GM23338 (cell line): ENCODE results near the gene TSC22D3. TPM values are rescaled to one million over a fixed set of nuclear protein-coding genes. Genes with fewer than 3 reads are reported as not detected.

Source experiments
- ATAC-seq: fragments of 200-7000 bp; cut with Tn5 transposase; 3 replicates; pipeline ENCODE4 v1.9.1; 2020
- DNase-seq: peaks from one replicate; pipeline ENCODE4 v3.0.0-alpha.2; 2015; ENCODE audit warnings: low spot score
- H2AFZ ChIP-seq: fragments of 200-600 bp; sonication (generic); 2 replicates; pipeline ENCODE4 v1.8.0; 2016; ENCODE audit warnings: antibody characterized with exemption, mild to moderate bottlenecking, moderate library complexity
- H3F3A ChIP-seq: fragments of 200-600 bp; sonication (generic); replicated peaks from 2 replicates; pipeline ENCODE4 v1.8.0; 2017; ENCODE audit warnings: antibody characterized with exemption, mixed run types, low read depth
- H3K27ac ChIP-seq: fragments of 200-600 bp; sonication (generic); 2 replicates; pipeline ENCODE4 v1.6.1; 2016; ENCODE audit warnings: low read depth
- H3K27me3 ChIP-seq: fragments of 200-600 bp; sonication (generic); 2 replicates; pipeline ENCODE4 v1.8.0; 2016; ENCODE audit warnings: mild to moderate bottlenecking, mixed run types, moderate library complexity; ENCODE audit not compliant: insufficient read depth
- H3K36me3 ChIP-seq: fragments of 200-600 bp; sonication (generic); 2 replicates; pipeline ENCODE4 v1.8.0; 2016; ENCODE audit warnings: mild to moderate bottlenecking; ENCODE audit not compliant: insufficient read depth
- H3K4me1 ChIP-seq: fragments of 200-600 bp; sonication (generic); 2 replicates; pipeline ENCODE4 v1.8.0; 2016; ENCODE audit warnings: mild to moderate bottlenecking, moderate library complexity; ENCODE audit not compliant: insufficient read depth
- H3K4me2 ChIP-seq: fragments of 200-600 bp; sonication (generic); 2 replicates; pipeline ENCODE4 v1.7.1; 2017; ENCODE audit warnings: mixed run types
- H3K4me3 ChIP-seq: fragments of 200-600 bp; sonication (generic); 2 replicates; pipeline ENCODE4 v1.6.1; 2016; ENCODE audit warnings: mixed run types
- H3K79me2 ChIP-seq: fragments of 200-600 bp; sonication (generic); replicated peaks from 2 replicates; pipeline ENCODE4 v1.8.0; 2017; ENCODE audit warnings: mild to moderate bottlenecking; ENCODE audit not compliant: insufficient read depth
- H3K9me2 ChIP-seq: fragments of 200-600 bp; sonication (generic); 2 replicates; pipeline ENCODE4 v1.8.0; 2017; ENCODE audit not compliant: insufficient read depth
- H4K20me1 ChIP-seq: fragments of 200-600 bp; sonication (generic); replicated peaks from 2 replicates; pipeline ENCODE4 v1.8.0; 2017; ENCODE audit warnings: mild to moderate bottlenecking; ENCODE audit not compliant: insufficient read depth
- H3K27ac Mint-ChIP-seq: 2 replicates; pipeline ENCODE4 v1.8.0; 2020; ENCODE audit warnings: inconsistent platforms, mild to moderate bottlenecking, moderate library complexity, mixed read lengths
- H3K27me3 Mint-ChIP-seq: 3 replicates; pipeline ENCODE4 v1.8.0; 2022; ENCODE audit warnings: low read depth, mild to moderate bottlenecking, moderate library complexity, mixed read lengths, inconsistent platforms; ENCODE audit not compliant: insufficient read depth, poor library complexity
- H3K36me3 Mint-ChIP-seq: 3 replicates; pipeline ENCODE4 v1.8.0; 2021; ENCODE audit warnings: low read depth, mild to moderate bottlenecking, inconsistent platforms, moderate library complexity, mixed read lengths
- H3K4me1 Mint-ChIP-seq: 3 replicates; pipeline ENCODE4 v1.8.0; 2020; ENCODE audit warnings: mild to moderate bottlenecking, inconsistent platforms, mixed read lengths
- H3K4me3 Mint-ChIP-seq: 3 replicates; pipeline ENCODE4 v1.8.0; 2021; ENCODE audit warnings: moderate library complexity, mild to moderate bottlenecking, inconsistent platforms, mixed read lengths
- H3K9me3 Mint-ChIP-seq: 3 replicates; pipeline ENCODE4 v1.8.0; 2020; ENCODE audit warnings: moderate library complexity, mild to moderate bottlenecking, inconsistent platforms, mixed read lengths
- EZH2 ChIP-seq: fragments of 200-600 bp; sonication (generic); IDR thresholded peaks from one replicate; pipeline ENCODE4 v1.8.0; 2017; ENCODE audit warnings: antibody characterized with exemption, mild to moderate bottlenecking, low read depth; ENCODE audit not compliant: unreplicated experiment
- JUNB ChIP-seq: IDR thresholded peaks from one replicate; pipeline ENCODE4 v1.6.1; 2016; ENCODE audit warnings: antibody characterized with exemption; ENCODE audit not compliant: unreplicated experiment
- STAT1 ChIP-seq: IDR thresholded peaks from one replicate; pipeline ENCODE4 v1.6.1; 2016; ENCODE audit warnings: antibody characterized with exemption; ENCODE audit not compliant: unreplicated experiment
- ZNF331 ChIP-seq: fragments of 250-450 bp; sonication (Bioruptor Pico); IDR thresholded peaks from 2 replicates; pipeline ENCODE4 v1.5.0; 2020; ENCODE audit warnings: low read depth, mild to moderate bottlenecking, moderate library complexity
- polyA plus RNA-seq: library from polyadenylated mRNA; unstranded; fragments of >200 nt; fragmentation: Nextera tagmentation; extraction: Ambion mirVana; gene quantifications from 2 replicates; pipeline ENCODE4 v1.2.1, GENCODE V29; 2016
- total RNA-seq: library from RNA; depleted of rRNA; stranded (reverse); fragments of >200 nt; shearing (Covaris generic); gene quantifications from 2 replicates; pipeline ENCODE4 v1.2.3, GENCODE V29; 2014
- TF ChIP-seq, protein P1 (sequence below): IDR thresholded peaks from one replicate; pipeline ENCODE4 v1.6.1; 2018; ENCODE audit warnings: antibody characterized with exemption; ENCODE audit not compliant: unreplicated experiment
- TF ChIP-seq, protein P2 (sequence below): IDR thresholded peaks from 2 replicates; pipeline ENCODE4 v1.6.1; 2016; ENCODE audit warnings: antibody characterized with exemption

The TSC22D3 gene
- total and polyA plus RNA-seq, 2 experiments from 2014 or later, result 12.6 to 20.0 TPM

DNA sequence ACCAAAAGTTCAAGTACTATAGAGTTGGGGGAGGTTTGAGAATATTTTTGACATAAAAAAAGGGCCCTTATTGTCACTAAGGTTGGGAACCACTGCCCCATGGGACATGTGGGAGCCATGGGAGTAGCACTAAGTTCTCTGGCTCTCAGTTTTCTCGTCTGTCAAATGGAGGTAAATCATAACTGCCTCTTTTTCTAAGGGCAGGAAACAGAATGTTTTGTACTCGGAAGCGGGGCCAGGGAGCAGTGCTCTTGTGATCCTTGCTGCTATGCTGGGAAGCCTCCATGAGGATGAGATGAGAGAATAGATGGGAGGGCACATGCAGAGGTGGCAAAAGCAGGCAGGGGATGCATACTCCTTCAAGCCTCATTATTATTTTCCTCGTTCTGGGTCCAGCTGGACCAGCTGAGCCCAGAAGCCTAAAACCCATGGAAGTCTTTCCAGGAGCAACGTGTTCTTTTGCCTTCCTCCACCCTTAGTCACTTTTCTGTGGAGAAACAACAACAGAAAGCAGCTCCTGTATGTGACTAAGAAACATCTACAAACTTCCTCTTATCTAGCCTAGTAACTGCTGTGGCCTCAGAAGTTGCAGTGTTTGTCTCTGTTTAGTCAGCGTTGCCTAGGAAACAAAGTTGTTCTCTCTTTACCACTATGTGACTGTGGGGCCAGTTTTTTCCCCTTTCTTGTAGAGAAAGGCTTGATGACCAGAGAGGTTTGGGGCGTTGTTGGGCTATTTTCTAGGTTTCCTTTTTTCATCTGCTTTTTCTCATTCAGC lies 64.8 kb downstream of the TSC22D3 start:
- no peaks in the 10 kb centered on the region for H3K9me3 Mint-ChIP-seq
- peaks cover 11% of the 10 kb centered on the region for H3K4me1 Mint-ChIP-seq

DNA sequence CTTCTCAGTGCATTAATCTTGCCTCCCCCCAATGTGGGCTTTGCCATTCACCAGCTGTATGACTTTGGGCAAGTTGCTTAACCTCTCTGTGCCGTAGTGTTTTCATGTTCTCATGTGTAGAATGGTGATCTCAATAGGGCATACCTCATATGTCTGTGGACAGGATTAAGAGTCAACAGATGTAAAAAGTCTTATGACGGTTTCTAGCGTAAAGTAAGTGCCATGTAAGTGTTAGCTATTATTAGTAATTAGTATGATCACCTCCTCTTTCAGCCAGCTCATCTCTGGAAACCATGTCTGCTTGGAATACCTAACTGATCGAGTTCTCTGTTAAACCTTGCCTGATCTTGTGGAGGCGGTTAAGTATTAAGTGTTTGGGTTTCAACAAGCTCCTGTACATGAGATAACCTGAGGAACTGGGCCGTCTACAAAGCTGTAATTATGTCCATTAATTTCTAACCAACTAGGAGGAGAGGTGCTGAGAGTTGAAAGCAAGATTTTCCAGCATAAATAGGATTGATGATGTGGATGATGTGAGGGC lies 66.3 kb downstream of the TSC22D3 start:
- H3K4me3 Mint-ChIP-seq, result no peak overlapping the region
- no peaks in the 10 kb centered on the region for H3F3A ChIP-seq
- H3K4me3 ChIP-seq, result no peak overlapping the region
- no peak overlapping the region for H2AFZ ChIP-seq
- no peaks in the 10 kb centered on the region for H3K79me2 ChIP-seq
- no peak overlapping the region for H3K4me2 ChIP-seq
- H3K27ac ChIP-seq, result no peak overlapping the region
- no peaks in the 10 kb centered on the region for H3K36me3 ChIP-seq
- peaks cover 10% of the 10 kb centered on the region for H3K4me1 Mint-ChIP-seq
- ATAC-seq (no peak), DNase-seq (no peak)
- no peaks in the 10 kb centered on the region for H3K9me3 Mint-ChIP-seq
- H4K20me1 ChIP-seq, result no peaks in the 10 kb centered on the region
- peaks cover 7% of the 10 kb centered on the region for H3K27me3 Mint-ChIP-seq
- H3K27ac Mint-ChIP-seq, result no peak overlapping the region
- H3K36me3 Mint-ChIP-seq, result peaks cover 3% of the 10 kb centered on the region; the same call in 1 of the 3 replicates
- TF ChIP-seq, protein P1, sequence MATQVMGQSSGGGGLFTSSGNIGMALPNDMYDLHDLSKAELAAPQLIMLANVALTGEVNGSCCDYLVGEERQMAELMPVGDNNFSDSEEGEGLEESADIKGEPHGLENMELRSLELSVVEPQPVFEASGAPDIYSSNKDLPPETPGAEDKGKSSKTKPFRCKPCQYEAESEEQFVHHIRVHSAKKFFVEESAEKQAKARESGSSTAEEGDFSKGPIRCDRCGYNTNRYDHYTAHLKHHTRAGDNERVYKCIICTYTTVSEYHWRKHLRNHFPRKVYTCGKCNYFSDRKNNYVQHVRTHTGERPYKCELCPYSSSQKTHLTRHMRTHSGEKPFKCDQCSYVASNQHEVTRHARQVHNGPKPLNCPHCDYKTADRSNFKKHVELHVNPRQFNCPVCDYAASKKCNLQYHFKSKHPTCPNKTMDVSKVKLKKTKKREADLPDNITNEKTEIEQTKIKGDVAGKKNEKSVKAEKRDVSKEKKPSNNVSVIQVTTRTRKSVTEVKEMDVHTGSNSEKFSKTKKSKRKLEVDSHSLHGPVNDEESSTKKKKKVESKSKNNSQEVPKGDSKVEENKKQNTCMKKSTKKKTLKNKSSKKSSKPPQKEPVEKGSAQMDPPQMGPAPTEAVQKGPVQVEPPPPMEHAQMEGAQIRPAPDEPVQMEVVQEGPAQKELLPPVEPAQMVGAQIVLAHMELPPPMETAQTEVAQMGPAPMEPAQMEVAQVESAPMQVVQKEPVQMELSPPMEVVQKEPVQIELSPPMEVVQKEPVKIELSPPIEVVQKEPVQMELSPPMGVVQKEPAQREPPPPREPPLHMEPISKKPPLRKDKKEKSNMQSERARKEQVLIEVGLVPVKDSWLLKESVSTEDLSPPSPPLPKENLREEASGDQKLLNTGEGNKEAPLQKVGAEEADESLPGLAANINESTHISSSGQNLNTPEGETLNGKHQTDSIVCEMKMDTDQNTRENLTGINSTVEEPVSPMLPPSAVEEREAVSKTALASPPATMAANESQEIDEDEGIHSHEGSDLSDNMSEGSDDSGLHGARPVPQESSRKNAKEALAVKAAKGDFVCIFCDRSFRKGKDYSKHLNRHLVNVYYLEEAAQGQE, result no peak
- TF ChIP-seq, protein P2, sequence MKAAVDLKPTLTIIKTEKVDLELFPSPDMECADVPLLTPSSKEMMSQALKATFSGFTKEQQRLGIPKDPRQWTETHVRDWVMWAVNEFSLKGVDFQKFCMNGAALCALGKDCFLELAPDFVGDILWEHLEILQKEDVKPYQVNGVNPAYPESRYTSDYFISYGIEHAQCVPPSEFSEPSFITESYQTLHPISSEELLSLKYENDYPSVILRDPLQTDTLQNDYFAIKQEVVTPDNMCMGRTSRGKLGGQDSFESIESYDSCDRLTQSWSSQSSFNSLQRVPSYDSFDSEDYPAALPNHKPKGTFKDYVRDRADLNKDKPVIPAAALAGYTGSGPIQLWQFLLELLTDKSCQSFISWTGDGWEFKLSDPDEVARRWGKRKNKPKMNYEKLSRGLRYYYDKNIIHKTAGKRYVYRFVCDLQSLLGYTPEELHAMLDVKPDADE, result no peak
- no peak for TF ChIP-seq STAT1
- TF ChIP-seq JUNB, result no peak
- H3K4me1 ChIP-seq, result no peaks in the 10 kb centered on the region
- H3K9me2 ChIP-seq, result no peaks in the 10 kb centered on the region
- H3K27me3 ChIP-seq, result no peaks in the 10 kb centered on the region

More for the DNA sequence above, 64.8 kb downstream of the TSC22D3 start:
- Histone ChIP-seq H3K36me3 (no peaks in the 10 kb centered on the region), H3K4me1 (no peaks in the 10 kb centered on the region; the same call in 1 of the 2 replicates), H3K27ac (no peak overlapping the region), H3K4me3 (no peak overlapping the region), H4K20me1 (no peaks in the 10 kb centered on the region), H3K4me2 (no peak overlapping the region), H3K27me3 (no peaks in the 10 kb centered on the region), H2AFZ (no peak overlapping the region), H3F3A (no peaks in the 10 kb centered on the region), H3K9me2 (no peaks in the 10 kb centered on the region), H3K79me2 (no peaks in the 10 kb centered on the region)
- Mint-ChIP-seq H3K27me3 (peaks cover 8% of the 10 kb centered on the region), H3K27ac (peak overlapping the region; percentile 62; the same call in 1 of the 2 replicates), H3K4me3 (no peak overlapping the region), H3K36me3 (peaks cover 13% of the 10 kb centered on the region)
- ATAC-seq, result peak; percentile 19; the same call in 1 of the 3 replicates
- DNase-seq, result peak; percentile 76
- TF ChIP-seq JUNB (no peak), STAT1 (no peak), EZH2 (no peak), ZNF331 (CRISPR knock-in tag) (no peak)
